Hepatocyte (in vitro differentiated cells): ENCODE measurements around the gene KCNK18.

Source experiments
- CTCF ChIP-seq: fragments of 200-600 bp; sonication (generic); IDR thresholded peaks from 2 replicates; pipeline ENCODE4 v1.5.1; 2016; ENCODE audit warnings: antibody characterized with exemption, mild to moderate bottlenecking; ENCODE audit not compliant: poor library complexity
- EZH2 ChIP-seq: fragments of 200-600 bp; sonication (generic); IDR thresholded peaks from 2 replicates; pipeline ENCODE4 v1.6.1; 2016; ENCODE audit warnings: antibody characterized with exemption, mild to moderate bottlenecking, borderline replicate concordance
- EZH2phosphoT487 ChIP-seq: fragments of 200-600 bp; sonication (generic); IDR thresholded peaks from one replicate; pipeline ENCODE4 v1.6.1; 2018; ENCODE audit warnings: antibody characterized with exemption, mild to moderate bottlenecking, low read depth, moderate library complexity; ENCODE audit not compliant: unreplicated experiment, severe bottlenecking

- TF ChIP-seq CTCF (no peak), EZH2 (no peak), EZH2phosphoT487 (no peak)
Measured at GRCh38 chr10:117169480-117169879, 27.8 kb upstream of the KCNK18 start.
